H9 (cell line): ENCODE results near the gene TMEM190. TPM values are rescaled to one million over a fixed set of nuclear protein-coding genes. Genes with fewer than 3 reads are reported as not detected.

Experiments used
- DNase-seq: peaks from one replicate; pipeline ENCODE4 v3.0.0-alpha.2; 2017
- H2AFZ ChIP-seq: one replicate; pipeline ENCODE4 v1.6.1; 2013; ENCODE audit warnings: mild to moderate bottlenecking, low read length, control low read depth, moderate library complexity
- H2AK5ac ChIP-seq: 2 replicates; pipeline ENCODE4 v1.6.1; 2013; ENCODE audit warnings: low read length, control low read depth, mixed read lengths; ENCODE audit not compliant: insufficient read length
- H2BK120ac ChIP-seq: one replicate; pipeline ENCODE4 v1.6.1; 2013; ENCODE audit warnings: low read depth, mild to moderate bottlenecking, low read length, control low read depth, inconsistent platforms; ENCODE audit not compliant: poor library complexity, severe bottlenecking
- H2BK12ac ChIP-seq: 2 replicates; pipeline ENCODE4 v1.6.1; 2013; ENCODE audit warnings: low read length, control low read depth, mixed read lengths, low read depth; ENCODE audit not compliant: insufficient read length
- H2BK15ac ChIP-seq: 2 replicates; pipeline ENCODE4 v1.6.1; 2013; ENCODE audit warnings: low read depth, low read length, control low read depth
- H2BK20ac ChIP-seq: one replicate; pipeline ENCODE4 v1.6.1; 2013; ENCODE audit warnings: low read depth, mild to moderate bottlenecking, low read length, control low read depth, inconsistent platforms; ENCODE audit not compliant: poor library complexity, severe bottlenecking
- H2BK5ac ChIP-seq: 2 replicates; pipeline ENCODE4 v1.6.1; 2013; ENCODE audit warnings: low read length, control low read depth, mixed read lengths; ENCODE audit not compliant: insufficient read length
- H3K14ac ChIP-seq: 2 replicates; pipeline ENCODE4 v1.6.1; 2013; ENCODE audit warnings: low read length, control low read depth; ENCODE audit not compliant: insufficient read depth
- H3K18ac ChIP-seq: 2 replicates; pipeline ENCODE4 v1.6.1; 2013; ENCODE audit warnings: low read depth, mild to moderate bottlenecking, mixed read lengths, low read length, control low read depth; ENCODE audit not compliant: insufficient read length
- H3K23ac ChIP-seq: 2 replicates; pipeline ENCODE4 v1.6.1; 2013; ENCODE audit warnings: low read length, control low read depth, mixed read lengths, low read depth; ENCODE audit not compliant: insufficient read length
- H3K23me2 ChIP-seq: 2 replicates; pipeline ENCODE4 v1.6.1; 2013; ENCODE audit warnings: low read depth, mild to moderate bottlenecking, mixed read lengths, low read length, control low read depth; ENCODE audit not compliant: insufficient read length, poor library complexity, severe bottlenecking
- H3K27ac ChIP-seq: 2 replicates; pipeline ENCODE4 v1.5.1; 2013; ENCODE audit warnings: low read length, control low read depth, mixed read lengths, low read depth; ENCODE audit not compliant: insufficient read length
- H3K27me3 ChIP-seq: 2 replicates; pipeline ENCODE4 v1.6.1; 2013; ENCODE audit warnings: low read length, control low read depth, inconsistent platforms; ENCODE audit not compliant: insufficient read depth
- H3K4ac ChIP-seq: 2 replicates; pipeline ENCODE4 v1.6.1; 2013; ENCODE audit warnings: low read depth, mild to moderate bottlenecking, control low read depth, inconsistent platforms, low read length, moderate library complexity
- H3K4me1 ChIP-seq: 2 replicates; pipeline ENCODE4 v1.6.1; 2013; ENCODE audit warnings: low read length, control low read depth, inconsistent platforms; ENCODE audit not compliant: insufficient read depth
- H3K4me2 ChIP-seq: 2 replicates; pipeline ENCODE4 v1.6.1; 2013; ENCODE audit warnings: low read length, control low read depth, mixed read lengths; ENCODE audit not compliant: insufficient read length, insufficient read depth
- H3K56ac ChIP-seq: 2 replicates; pipeline ENCODE4 v1.6.1; 2013; ENCODE audit warnings: low read depth, mild to moderate bottlenecking, mixed read lengths, low read length, control low read depth; ENCODE audit not compliant: insufficient read length
- H3K79me1 ChIP-seq: 2 replicates; pipeline ENCODE4 v1.6.1; 2013; ENCODE audit warnings: low read depth, mild to moderate bottlenecking, moderate library complexity, low read length, control low read depth, inconsistent platforms; ENCODE audit not compliant: insufficient read depth, poor library complexity, severe bottlenecking
- H3K79me2 ChIP-seq: 2 replicates; pipeline ENCODE4 v1.6.1; 2013; ENCODE audit warnings: low read length, control low read depth, inconsistent platforms; ENCODE audit not compliant: insufficient read depth
- H3K9ac ChIP-seq: 2 replicates; pipeline ENCODE4 v1.6.1; 2013; ENCODE audit warnings: low read length, control low read depth, mixed read lengths; ENCODE audit not compliant: insufficient read length; ENCODE audit errors: extremely low read depth
- H3K9me3 ChIP-seq: one replicate; pipeline ENCODE4 v1.6.1; 2013; ENCODE audit warnings: low read depth, low read length, inconsistent platforms; ENCODE audit not compliant: control insufficient read depth
- H3T11ph ChIP-seq: one replicate; pipeline ENCODE4 v1.6.1; 2013; ENCODE audit warnings: mild to moderate bottlenecking, low read length, control low read depth, inconsistent platforms
- H4K20me1 ChIP-seq: one replicate; pipeline ENCODE4 v1.6.1; 2013; ENCODE audit not compliant: control insufficient read depth, insufficient read length, insufficient read depth
- H4K5ac ChIP-seq: 2 replicates; pipeline ENCODE4 v1.6.1; 2013; ENCODE audit warnings: low read depth, mild to moderate bottlenecking, mixed read lengths, low read length, control low read depth; ENCODE audit not compliant: insufficient read length
- H4K8ac ChIP-seq: replicated peaks from 2 replicates; pipeline ENCODE4 v1.6.1; 2013; ENCODE audit warnings: low read length, control low read depth, mixed read lengths, low read depth; ENCODE audit not compliant: insufficient read length
- H4K91ac ChIP-seq: 2 replicates; pipeline ENCODE4 v1.6.1; 2013; ENCODE audit warnings: low read depth, mild to moderate bottlenecking, moderate library complexity, mixed read lengths, low read length, control low read depth; ENCODE audit not compliant: insufficient read length
- H3K27ac Mint-ChIP-seq, 3 experiments: 2 replicates in 2 of 3; 3 replicates in 1 of 3; pipeline ENCODE4 v1.8.0; 2020 to 2021; ENCODE audit warnings: mixed read lengths in 3 of 3, mild to moderate bottlenecking in 1 of 3, moderate library complexity in 1 of 3
- H3K27me3 Mint-ChIP-seq: 2 replicates; pipeline ENCODE4 v1.8.0; 2021; ENCODE audit warnings: low read depth, mild to moderate bottlenecking, moderate library complexity, mixed read lengths
- H3K36me3 Mint-ChIP-seq, 3 experiments: 2 replicates in 2 of 3; 3 replicates in 1 of 3; pipeline ENCODE4 v1.8.0; 2020 to 2021; ENCODE audit warnings: low read depth in 3 of 3, mixed read lengths in 3 of 3; ENCODE audit not compliant: insufficient read depth in 1 of 3
- H3K4me1 Mint-ChIP-seq, 2 experiments: 2 replicates each; pipeline ENCODE4 v1.8.0; 2020; ENCODE audit warnings: mixed read lengths in 2 of 2
- H3K4me3 Mint-ChIP-seq, 2 experiments: 2 replicates in 1 of 2; 3 replicates in 1 of 2; pipeline ENCODE4 v1.8.0; 2020 to 2021; ENCODE audit warnings: mild to moderate bottlenecking in 2 of 2, mixed read lengths in 2 of 2, moderate library complexity in 1 of 2
- H3K9me3 Mint-ChIP-seq, 2 experiments: 2 replicates in 1 of 2; 3 replicates in 1 of 2; pipeline ENCODE4 v1.8.0; 2020; ENCODE audit warnings: mild to moderate bottlenecking in 2 of 2, mixed read lengths in 2 of 2, moderate library complexity in 1 of 2
- CTCF ChIP-seq: fragments of 200-600 bp; sonication (generic); conservative IDR thresholded peaks from 3 replicates; pipeline ENCODE4 v1.8.0; 2021; ENCODE audit warnings: antibody characterized with exemption, mild to moderate bottlenecking
- WGBS: extraction: QIAGEN DNeasy Blood & Tissue Kit; methylation state at CpG from one replicate; pipeline ENCODE4 v1.1.7; 2013; ENCODE audit warnings: missing lambda C conversion rate, low lambda C conversion rate, mixed read lengths; ENCODE audit not compliant: insufficient read length; ENCODE audit errors: extremely low coverage; 5-methylcytosine and 5-hydroxymethylcytosine counted together
- total RNA-seq: library from RNA; stranded (reverse); gene quantifications from 2 replicates; pipeline ENCODE4 v1.2.1, GENCODE V29; 2021

Gene TMEM190
- total RNA-seq, 1 experiment from 2014 or later = 1.5 TPM

GRCh38 chr19:55423225-55424005, 46.8 kb downstream of the TMEM190 start:
- H4K5ac ChIP-seq = no peak overlapping the region
- no peaks in the 10 kb centered on the region for H3K79me1 ChIP-seq
- no peaks in the 10 kb centered on the region for H4K20me1 ChIP-seq
- H2AK5ac ChIP-seq = no peak overlapping the region
- WGBS = no CpG with 5 or more reads among the region's 13 CpGs
- no peaks in the 10 kb centered on the region for H3K4me1 ChIP-seq
- H3K9me3 ChIP-seq = no peaks in the 10 kb centered on the region
- H4K8ac ChIP-seq = no peak overlapping the region
- Mint-ChIP-seq H3K4me3 (no peak overlapping the region), H3K36me3 (no peaks in the 10 kb centered on the region), H3K9me3 (peaks cover 0 to 2% of the 10 kb centered on the region in 2 experiments; a peak in 1 of 5 replicates), H3K27me3 (peaks cover 50% of the 10 kb centered on the region), H3K4me1 (peaks cover 0 to 2% of the 10 kb centered on the region in 2 experiments; a peak in 2 of 4 replicates), H3K27ac (no peak overlapping the region)
- H2BK15ac ChIP-seq = no peak overlapping the region
- H2BK120ac ChIP-seq = no peak overlapping the region
- DNase-seq = no peak
- H2AFZ ChIP-seq = no peak overlapping the region
- no peak overlapping the region for H2BK12ac ChIP-seq
- H3K23me2 ChIP-seq = no peaks in the 10 kb centered on the region
- no peak for TF ChIP-seq CTCF
- H3K9ac ChIP-seq = no peak overlapping the region
- H3K27me3 ChIP-seq = no peaks in the 10 kb centered on the region
- H3K23ac ChIP-seq = no peak overlapping the region
- H3K27ac ChIP-seq = no peak overlapping the region
- no peaks in the 10 kb centered on the region for H3K79me2 ChIP-seq
- no peak overlapping the region for H3K4me2 ChIP-seq
- no peak overlapping the region for H2BK5ac ChIP-seq
- no peak overlapping the region for H3T11ph ChIP-seq
- no peak overlapping the region for H3K56ac ChIP-seq
- H3K14ac ChIP-seq = no peak overlapping the region
- no peak overlapping the region for H2BK20ac ChIP-seq
- no peak overlapping the region for H3K4ac ChIP-seq
- H4K91ac ChIP-seq = no peak overlapping the region
- H3K18ac ChIP-seq = no peak overlapping the region
